GM21529 (cell line): ENCODE data around the gene TIA1.
"Not testable (repeated sequence)": the region's sequence is repeated elsewhere in the genome, so short reads cannot be mapped to it uniquely, and the experiment has no call there.

ENCODE experiments used
- ATAC-seq: cut with Tn5 transposase; IDR thresholded peaks from one replicate; pipeline ENCODE4 v1.9.1; 2021; ENCODE audit not compliant: unreplicated experiment

Gene TIA1

GRCh38 chr2:70248181-70248847, at the start of gene TIA1:
TIA1 (minus strand) TSS chr2:70248628; CDS start chr2:70248430, 198 bp downstream.
- ATAC-seq, result peak; percentile 96

GRCh38 chr2:70297828-70298227, 49.4 kb upstream of the TIA1 start:
- not testable (repeated sequence) for ATAC-seq

GRCh38 chr2:70283500-70284191, 35.2 kb upstream of the TIA1 start:
- ATAC-seq, result no peak

GRCh38 chr2:70282439-70282838, 34.0 kb upstream of the TIA1 start:
- no peak for ATAC-seq

GRCh38 chr2:70280242-70280798, 31.9 kb upstream of the TIA1 start:
- ATAC-seq, result no peak

- no peak for ATAC-seq
These were observed 21.9 kb upstream of the TIA1 start for GRCh38 chr2:70270323-70270722.

- not testable (repeated sequence) for ATAC-seq
These were observed 21.2 kb upstream of the TIA1 start for GRCh38 chr2:70269422-70270302.

- ATAC-seq, result not testable (repeated sequence)
These were observed 18.5 kb upstream of the TIA1 start for GRCh38 chr2:70266925-70267324.

- no peak for ATAC-seq
These were observed 13.1 kb upstream of the TIA1 start for GRCh38 chr2:70261501-70261900.

GRCh38 chr2:70258532-70258875, 10.1 kb upstream of the TIA1 start:
- ATAC-seq, result peak; percentile 14

- ATAC-seq, result no peak
These were observed 7.3 kb upstream of the TIA1 start for GRCh38 chr2:70255637-70256314.

- ATAC-seq, result no peak
These were observed 2.0 kb upstream of the TIA1 start for GRCh38 chr2:70250434-70250833.

- ATAC-seq, result no peak
These were observed 856 bp downstream of the TIA1 start for GRCh38 chr2:70247364-70248180.

- ATAC-seq, result no peak
These were observed 4.4 kb downstream of the TIA1 start for GRCh38 chr2:70243806-70244584.

GRCh38 chr2:70242552-70242951, 5.9 kb downstream of the TIA1 start:
- no peak for ATAC-seq

- no peak for ATAC-seq
These were observed 7.1 kb downstream of the TIA1 start for GRCh38 chr2:70241340-70241739.

GRCh38 chr2:70240599-70240998, 7.8 kb downstream of the TIA1 start:
- no peak for ATAC-seq

- no peak for ATAC-seq
These were observed 14.5 kb downstream of the TIA1 start for GRCh38 chr2:70233926-70234325.

- no peak for ATAC-seq
These were observed 21.6 kb downstream of the TIA1 start for GRCh38 chr2:70226781-70227180.
